ENCODE measurements around the gene CCNY.

Gene CCNY

DNA sequence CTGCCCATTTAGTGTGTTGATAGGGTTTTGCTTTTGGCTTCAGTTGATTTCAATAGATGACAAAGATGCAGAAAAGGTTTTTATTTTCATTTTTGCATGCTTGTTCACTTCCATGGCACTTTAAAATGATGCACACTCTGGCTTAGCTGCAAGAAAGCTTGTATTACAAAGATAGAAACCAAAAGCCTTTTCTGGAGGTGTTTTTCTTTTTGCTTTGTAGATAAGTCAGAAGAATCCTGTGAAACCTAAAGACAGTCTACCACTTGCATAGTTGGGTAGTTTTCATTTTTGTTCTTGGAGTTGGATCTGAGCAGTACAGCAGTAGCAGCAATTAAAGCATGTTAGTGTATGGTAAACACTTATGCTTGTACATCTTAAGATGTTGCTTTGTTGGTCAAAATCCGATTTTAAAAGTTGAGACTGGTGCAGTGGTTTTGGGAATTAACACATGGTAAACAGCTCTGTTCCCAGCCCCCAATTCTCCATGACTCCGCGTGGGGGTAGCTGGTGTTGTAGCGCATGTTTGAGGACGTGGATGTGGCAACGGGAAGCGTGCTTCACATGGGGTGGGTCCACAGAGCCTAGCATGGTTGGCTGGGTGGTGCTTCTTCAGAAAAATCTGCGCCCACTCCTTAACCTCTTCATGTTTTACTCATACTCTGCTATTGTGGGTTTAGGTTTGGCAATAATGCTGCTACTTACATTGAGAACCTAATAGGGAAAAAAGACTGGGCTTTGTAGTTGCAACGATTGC lies 19.8 kb downstream of the CCNY start:
- DNase-seq (ENCODE audit: low spot score): no peak

DNA sequence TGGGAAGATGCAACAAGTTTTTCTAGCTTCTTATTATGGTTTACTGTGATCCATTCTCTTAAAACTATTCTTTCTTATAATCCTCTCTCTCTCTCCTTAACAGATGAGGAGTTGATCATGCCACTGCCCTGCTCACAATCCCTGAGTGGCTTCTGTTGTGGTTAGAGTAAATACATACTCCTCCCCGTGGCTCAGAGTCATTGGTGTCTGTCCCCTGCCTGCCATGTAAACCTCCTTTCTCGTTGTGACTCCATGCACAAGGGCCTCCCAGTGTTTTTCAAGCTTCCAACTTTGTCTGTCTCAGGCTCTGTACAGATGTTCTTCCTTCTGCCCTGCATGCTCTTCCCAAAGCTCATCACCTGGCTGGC lies 20.4 kb downstream of the CCNY start:
- DNase-seq (ENCODE audit: low spot score): no peak

DNA sequence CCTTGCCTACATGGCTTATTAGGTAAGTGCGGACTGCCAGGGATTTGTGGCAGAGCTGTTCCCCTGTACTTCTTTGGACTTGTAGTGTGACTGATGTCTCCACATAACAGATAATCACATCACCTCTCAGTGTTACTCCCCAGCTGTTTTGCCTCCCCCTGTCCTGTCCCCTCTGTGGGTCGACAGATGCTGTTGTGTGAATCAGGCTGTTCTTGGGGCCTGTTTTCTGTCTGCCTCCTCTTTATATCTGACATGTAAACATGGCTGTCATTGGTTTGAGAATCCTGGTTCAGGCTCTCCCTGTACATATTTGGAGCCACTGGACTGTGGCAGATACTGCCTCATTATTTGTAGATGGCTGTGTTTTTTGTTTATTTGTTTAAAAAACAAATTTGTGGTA lies 22.7 kb downstream of the CCNY start:
- DNase-seq (ENCODE audit: low spot score): no peak

DNA sequence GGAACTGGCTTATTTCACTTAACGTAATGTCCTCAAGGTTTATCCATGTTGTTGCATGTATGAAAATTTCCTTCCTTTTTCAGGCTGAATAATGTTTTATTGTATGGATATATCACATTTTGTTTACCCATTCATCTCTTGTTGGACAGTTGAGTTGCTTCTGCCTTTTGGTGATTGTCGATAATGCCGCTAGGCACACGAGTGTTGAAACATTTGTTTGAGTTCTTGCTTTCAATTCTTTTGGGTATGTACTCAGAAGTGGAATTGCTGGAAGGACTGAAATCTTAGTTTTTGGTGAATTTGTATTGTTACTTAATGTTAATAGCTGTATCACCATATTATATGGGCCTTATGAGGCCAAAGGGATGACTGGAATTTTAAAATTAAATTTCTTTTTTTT lies 23.6 kb downstream of the CCNY start:
- no peak for DNase-seq (ENCODE audit: low spot score)

DNA sequence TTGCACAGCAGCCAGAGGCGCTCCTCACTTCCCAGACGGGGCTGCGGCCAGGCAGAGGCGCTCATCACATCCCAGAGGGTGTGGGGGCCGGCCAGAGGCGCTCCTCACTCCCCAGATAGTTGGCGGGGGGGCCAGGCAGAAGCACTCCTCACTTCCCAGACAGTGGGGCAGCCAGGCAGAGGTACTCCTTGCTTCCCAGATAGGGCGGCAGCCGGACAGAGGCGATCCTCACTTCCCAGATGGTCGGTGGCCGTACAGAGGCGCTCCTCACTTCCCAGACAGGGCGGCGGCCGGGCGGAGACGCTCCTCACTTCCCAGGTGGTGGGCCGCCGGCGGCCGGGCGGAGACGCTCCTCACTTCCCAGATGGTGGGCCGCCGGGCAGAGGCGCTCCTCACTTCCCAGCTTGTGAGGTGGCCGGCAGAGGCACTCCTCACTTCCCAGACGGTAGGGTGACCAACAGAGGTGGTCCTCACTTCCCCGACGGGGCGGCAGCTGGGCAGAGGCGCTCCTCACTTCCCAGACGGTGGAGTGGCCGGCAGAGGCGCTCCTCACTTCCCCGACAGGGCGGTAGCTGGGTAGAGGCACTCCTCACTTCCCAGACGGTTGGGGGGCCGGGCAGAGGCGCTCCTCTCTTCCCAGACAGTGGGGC lies 26.5 kb downstream of the CCNY start:
- DNase-seq (ENCODE audit: low spot score): no peak

DNA sequence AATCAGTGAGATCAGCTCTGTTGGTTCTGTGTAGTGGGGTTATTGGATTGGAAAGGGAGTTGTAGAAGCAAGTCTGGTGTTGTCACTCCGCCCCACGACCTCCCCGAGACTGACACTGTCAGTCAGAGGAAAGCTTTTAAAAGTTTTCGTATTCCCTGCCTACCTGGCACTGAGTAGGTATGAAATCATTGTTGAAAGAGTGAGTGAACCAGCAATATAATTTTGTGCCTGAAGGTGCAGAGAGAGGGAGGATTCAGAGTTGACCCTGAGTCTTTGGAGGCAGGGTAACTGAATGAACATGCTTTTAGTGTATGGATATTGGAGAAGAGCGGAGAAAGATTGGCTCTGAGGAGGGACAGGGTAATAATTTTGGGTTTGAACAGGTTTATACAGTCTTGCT lies 27.3 kb downstream of the CCNY start:
- DNase-seq (ENCODE audit: low spot score): no peak

DNA sequence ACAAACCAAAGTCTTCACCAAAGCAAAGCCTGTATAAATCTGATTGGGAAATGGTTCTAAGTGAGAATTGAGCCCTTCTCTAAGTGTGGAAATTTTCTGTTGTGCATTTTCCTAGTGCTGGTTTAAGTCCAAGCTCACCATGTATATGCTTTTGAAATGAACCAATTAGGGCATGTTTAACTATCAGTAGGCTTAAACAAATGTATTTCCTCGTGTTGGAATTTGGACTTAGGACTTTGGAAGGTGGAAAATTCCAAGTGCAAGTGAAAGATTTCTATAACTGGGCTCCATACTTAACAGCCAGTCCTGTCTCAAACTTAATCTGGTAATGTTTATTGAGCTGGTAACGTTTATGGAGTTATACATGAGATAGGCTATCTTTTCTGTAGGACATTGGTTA lies 28.5 kb downstream of the CCNY start:
- DNase-seq (ENCODE audit: low spot score): no peak

DNA sequence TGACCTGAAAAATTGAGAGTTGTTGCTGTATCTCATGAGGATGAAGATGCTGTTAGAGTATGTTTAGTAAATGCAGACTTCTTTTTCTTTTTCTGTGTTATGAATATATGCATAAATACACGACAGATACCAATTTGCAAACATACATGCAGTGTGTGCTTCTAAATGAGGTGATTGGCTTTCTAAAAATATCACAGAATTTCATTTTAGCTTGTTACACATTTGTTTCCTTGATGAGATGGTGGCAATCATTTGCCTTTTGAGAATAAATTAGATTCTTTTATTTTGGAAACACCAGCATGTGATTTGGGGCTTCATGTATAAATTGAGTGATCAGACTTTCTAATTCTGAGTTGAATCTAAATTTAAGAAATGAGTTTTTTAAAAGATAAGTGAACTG lies 29.7 kb downstream of the CCNY start:
- DNase-seq (ENCODE audit: low spot score): no peak

DNA sequence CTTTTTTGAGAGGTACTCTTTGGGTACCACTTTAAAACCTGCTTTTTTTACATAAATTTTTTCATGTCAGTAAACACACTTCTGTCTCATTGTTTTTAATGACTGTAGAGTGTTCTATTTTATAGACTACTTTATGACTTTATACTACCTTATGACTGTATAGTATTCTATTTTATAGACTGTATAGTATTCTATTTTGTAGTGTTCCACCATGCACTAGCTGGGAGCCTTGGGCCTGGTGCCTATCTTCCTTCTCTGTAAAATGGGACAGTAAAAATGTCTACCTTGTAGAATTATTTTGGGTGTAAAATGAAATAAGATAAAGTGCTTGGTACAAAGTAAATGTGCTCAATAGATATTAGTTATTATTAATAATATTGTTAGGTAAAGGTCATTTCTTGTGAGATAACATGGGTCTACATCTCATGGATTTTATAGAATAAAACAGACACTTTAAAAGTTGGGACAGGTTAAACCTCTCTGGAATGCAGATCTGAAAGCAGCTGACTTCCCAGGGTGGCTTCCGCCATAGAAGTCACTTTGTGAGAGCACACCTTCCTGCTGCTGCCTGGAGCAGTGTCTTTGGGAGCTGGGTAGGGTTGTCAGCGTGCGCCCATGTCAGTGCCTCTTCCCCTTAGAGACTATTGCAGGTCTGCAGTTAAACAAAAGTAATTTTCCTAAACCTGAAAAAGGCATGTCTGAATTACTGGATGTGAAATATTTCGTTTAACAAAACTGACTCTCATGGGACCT lies 31.0 kb downstream of the CCNY start:
- no peak for DNase-seq (ENCODE audit: low spot score)

DNA sequence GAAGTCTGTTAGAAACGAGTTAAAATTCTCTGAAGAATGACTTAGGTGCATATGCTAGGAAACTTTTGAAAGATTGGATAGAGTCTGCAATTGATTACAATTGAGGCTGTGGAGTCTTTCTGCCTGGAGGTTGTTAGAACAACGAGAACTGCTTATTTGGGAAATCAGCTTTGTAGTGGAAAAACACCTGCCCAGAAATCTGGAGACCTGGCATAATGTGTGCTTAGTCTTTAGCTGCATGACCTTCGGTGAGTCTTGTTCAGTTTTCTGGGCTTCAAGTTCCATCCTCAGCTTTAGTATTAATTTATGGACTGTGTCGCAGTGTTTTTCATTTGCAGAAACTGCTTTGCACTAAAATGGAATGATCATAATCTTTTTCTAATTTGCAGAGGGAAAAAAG lies 31.7 kb downstream of the CCNY start:
- DNase-seq (ENCODE audit: low spot score): no peak

DNA sequence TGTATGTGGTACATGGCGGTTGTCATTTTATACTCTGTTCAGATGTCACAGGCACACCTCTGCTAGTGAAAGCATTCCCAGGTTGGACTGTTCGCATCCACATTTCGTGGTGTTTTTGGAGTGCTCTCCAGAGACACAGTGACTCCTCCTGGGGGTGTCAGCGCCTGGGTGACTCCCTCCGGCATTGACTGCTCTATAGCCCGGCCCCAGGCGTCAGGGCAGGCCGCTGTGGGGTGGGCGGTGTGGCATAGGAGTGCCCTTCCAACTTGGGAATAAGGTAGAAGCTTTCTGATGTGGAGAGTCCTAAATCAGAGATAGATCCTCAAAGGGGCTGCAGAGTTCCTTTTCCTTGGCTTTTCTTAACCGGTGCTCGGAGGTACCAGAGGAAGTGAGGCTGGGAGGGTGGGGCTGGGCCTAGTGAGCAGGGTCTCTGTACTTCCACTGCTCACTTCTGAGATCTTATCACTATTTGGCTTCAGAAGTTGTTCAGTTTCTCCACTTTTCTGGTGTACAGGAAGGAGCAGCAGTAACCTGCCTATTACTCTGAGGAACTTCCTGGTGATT lies 32.3 kb downstream of the CCNY start:
- DNase-seq (ENCODE audit: low spot score): no peak

DNA sequence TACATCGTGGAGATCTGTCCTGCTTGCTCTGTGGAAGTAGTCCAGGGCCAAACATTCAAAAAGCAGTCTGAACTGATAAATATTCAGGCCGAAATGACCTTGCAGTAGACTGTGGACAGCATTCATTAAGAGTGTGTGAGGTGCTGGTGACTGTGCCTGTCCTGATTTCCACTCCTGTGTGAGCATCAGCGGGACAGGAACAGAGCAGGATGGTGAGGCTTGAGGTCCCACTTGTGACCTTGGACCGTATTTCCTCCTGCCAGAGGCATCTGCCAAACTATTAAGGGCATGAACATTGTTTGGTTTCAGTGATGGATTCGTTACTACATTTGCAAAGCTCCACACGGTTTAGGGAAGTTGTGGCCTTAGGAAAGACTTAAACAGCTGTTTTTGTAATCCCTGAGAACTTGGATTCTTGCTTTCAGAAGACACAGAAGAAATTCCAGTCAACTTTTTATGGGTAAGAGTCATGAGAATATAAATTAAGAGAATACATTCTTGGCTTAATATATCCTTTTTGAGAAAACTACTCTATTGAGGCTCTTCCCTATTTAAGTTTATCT lies 32.8 kb downstream of the CCNY start:
- no peak for DNase-seq (ENCODE audit: low spot score)

DNA sequence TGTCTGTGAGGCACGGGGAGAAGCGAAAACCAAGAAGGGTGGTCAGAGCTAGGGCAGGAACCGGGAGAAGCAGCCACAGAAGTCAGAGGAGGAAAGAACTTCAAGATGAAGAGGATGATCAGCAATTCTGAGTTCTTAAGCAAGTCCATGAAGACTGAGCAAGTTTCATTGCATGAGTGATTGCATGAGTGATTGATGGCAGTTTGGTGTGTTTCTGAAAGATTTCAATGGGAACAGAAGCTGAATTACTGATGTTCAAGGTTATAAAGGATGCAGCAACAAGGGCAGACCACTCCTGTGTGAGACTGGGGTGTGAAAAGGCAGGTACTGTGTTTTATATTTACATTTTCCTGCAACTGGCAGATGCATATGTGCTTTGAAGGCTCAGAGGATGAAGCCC lies 35.4 kb downstream of the CCNY start:
- no peak for DNase-seq (ENCODE audit: low spot score)

DNA sequence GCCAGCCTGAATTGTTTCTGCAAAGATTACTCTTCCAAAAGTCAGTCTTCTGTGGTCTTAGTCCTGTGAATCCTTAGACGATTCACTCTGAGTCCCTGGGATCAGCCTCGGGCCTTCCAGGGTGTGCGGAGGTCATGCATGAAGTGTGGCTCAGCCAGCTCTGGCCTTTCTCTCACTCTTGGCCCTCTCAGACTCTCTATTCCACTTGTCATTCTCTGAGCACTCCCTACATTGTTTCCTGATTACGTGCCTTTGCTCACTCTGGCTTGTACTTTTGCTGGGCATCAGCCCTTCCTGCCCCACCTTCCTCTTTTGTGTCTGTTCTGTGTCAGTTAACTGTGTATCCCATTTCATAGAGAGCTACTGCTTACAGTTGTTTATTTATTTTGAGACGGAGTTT lies 36.0 kb downstream of the CCNY start:
- DNase-seq (ENCODE audit: low spot score): no peak

DNA sequence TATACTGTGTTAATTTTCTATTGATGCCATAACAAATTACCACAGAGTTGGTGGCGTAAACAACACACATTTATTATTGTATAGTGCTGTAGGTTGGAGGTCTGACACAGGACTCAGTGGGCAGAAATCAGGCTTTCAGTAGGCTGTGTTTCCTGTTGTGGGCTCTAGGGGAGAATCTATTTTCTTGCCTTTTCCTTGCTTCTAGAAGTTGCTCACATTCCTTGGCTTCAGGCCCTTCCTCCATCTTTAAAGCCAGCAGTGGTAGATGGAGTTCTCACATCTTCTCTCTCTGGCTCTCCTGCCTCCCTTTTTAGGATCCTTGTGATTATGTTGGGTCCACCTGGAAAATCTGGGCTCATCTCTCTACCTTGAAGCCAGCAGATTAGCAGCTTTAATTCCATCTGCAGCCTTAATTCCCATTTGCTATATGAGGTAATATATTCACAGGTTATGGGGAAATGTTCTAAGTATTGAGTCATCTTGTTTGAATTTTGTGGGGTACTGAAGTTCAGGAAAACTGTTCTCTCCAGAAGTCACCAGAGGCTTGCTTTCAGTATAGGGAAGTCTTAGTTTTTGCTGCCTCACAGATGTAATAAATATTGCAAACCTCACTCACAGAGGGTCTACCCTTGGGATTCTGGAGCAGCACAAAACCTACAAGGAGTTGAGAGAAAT lies 38.9 kb downstream of the CCNY start:
- DNase-seq (ENCODE audit: low spot score): no peak

DNA sequence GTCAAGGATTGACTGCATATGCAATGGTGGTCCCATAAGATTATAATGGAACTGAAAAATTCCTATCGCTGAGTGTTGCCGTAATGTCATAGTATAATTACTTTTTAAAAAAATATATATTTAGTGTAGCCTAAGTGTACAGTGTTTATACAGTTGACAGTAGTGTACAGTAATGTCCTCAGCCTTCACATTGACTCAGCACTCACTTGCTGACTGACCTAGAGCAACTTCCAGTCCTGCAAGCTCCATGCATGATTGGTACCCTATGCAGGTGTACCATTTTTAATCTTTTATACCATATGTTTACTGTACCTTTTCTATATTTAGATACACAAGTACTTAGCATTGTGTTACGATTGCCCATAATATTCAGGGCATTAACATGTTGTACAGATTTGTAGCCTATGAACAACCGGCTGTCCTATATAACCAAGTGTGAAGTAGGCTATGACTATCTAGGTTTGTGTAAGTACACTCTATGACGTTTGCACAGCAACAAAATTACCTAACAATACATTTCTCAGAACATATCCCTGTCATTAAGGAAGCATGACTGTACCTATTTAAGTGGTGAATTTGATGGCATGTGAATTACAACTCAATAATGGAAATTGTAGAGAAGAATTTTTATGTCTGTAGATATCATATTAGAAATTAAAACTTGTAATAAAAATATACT lies 40.9 kb downstream of the CCNY start:
- DNase-seq (ENCODE audit: low spot score): no peak

DNA sequence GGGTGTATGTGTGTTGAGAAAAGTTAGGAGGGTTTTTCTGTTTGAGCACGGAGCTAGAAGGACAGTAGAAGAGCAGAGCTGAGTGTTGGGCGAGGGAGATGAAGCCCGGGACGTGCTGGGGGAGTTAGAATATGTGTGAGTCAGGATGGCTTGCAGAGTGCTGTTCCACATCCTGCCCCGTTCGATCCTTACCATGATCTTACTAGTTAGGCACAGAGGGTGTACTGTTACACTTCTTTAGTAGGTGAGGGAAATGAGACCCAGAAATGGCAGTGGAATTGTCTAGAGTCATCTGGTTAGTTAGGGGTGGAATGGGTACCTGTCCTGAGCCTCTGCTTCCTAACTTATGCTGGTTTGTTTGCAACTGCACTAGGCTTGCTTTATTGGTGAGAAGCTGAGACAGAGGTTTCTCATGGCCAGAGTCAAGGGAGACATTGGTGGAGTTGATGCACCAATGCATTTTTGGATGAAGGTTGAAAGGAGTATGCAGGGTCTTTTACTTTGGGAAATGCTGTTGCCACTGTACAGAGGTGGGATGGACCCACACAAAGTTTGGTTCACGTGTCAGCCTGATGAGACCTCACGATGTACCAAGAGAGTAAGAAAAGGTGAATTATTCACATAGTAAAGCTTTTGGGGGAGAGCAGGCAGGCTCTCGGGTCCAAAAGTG lies 42.4 kb downstream of the CCNY start:
- DNase-seq (ENCODE audit: low spot score): no peak

DNA sequence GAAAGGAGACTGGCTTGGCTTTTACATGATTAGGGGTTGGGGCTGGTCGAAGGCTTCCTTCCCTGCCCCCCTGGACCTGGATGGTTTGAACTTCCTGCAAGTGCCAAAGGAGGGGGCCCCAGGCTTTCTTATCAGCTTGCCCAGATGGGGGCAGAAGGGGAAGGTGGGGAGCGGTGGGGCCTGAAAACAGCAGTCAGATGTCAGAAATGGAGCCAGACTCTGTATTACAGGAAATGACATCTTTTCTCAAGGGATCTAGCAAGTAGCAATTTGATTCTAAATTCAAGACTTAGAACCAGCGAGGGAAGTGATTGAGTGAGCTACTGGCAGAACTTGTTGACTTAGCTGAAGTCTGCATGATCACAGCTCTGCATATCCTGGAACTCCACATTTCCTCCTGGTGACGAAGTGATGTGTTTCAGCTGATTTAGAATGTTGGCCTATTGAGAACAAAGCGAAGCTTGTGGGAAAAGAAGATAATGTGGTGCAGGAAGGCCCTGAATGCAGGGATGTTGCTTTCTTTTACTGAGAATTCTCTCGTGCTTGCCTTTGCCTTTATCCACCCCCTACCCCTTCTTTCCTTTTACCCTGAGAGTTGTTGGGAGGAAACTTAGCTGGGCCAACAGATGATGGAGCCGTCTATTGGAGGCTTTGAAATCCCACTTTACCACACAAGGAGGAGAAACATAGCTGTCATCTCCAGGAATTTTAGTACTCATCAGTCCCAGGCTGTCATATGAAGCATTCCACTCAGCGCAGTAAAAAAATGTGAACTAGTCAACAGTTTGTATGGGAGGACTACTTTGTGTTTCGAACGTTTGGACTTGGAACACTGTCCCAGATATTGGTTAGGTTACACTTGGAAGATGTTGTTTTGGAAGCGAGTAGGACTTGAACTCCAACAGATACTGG lies 43.2 kb downstream of the CCNY start:
- DNase-seq (ENCODE audit: low spot score): no peak

DNA sequence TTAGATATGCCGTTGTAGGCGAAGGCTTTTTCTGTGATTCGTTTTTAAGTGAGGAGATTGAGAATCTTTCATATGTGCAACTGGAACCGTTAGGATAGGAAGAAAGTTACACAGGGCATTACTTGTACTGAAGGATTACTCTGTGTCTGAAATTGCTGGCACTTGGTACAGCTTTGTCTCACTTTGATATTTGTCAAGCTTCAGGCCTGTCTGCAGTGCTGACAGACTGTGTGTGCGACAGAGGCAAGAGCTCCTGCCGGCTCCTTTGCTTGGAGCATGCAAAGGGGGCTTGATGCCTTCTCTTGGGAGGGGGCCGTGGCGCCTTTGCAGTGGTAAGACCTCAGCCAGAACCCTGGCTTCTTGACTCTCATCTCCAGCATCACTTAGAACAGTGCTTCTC lies 45.8 kb downstream of the CCNY start:
- no peak for DNase-seq (ENCODE audit: low spot score)

Measured in D341Med (cell line).